Esophagus mucosa (tissue), 1 donor: ENCODE data around the gene CECR2. TPM values are rescaled to one million over a fixed set of nuclear protein-coding genes. Genes with fewer than 3 reads are reported as not detected.

Source experiments
- total RNA-seq: library from RNA; stranded (reverse); gene quantifications from one replicate; pipeline ENCODE4 v1.2.4, GENCODE V29; 2023
- donor health status: DM: yes; HTN: yes; CAD: no.

The CECR2 gene
- total RNA-seq, 1 donor from 2014 or later = 0.40 TPM

Other genes starting within 250 kb of the CECR2 start
- gene TMEM121B, start 248.1 kb upstream of the CECR2 start, total RNA-seq = 0.28 TPM
- 20.1 TPM for gene HDHD5, start 210.2 kb upstream of the CECR2 start, total RNA-seq
- 2.0 TPM for gene ADA2, start 150.0 kb upstream of the CECR2 start, total RNA-seq
- gene SLC25A18, start 194.0 kb downstream of the CECR2 start, total RNA-seq = 0.08 TPM